ENCODE measurements around the gene TMEM95.
A peak's percentile ranks its signal among the peaks of the same experiment; 100 is the strongest.

TMEM95 gene

GRCh38 chr17:7313890-7314718, 40.9 kb upstream of the TMEM95 start:
- TF ChIP-seq EP300 (IDR thresholded peaks at IDR 0.05; ENCODE audit: borderline replicate concordance) (no peak), TAF1 (IDR thresholded peaks at IDR 0.05; ENCODE audit: low read depth) (no peak), REST (IDR thresholded peaks at IDR 0.05; ENCODE audit: low read depth) (no peak), NFIC (IDR thresholded peaks at IDR 0.05) (no peak), TCF12 (IDR thresholded peaks at IDR 0.05; ENCODE audit: low read depth) (no peak), CREB1 (IDR thresholded peaks at IDR 0.05; ENCODE audit: low read depth) (no peak)

- peak; percentile 69; the same call in 1 of the 2 replicates for TF ChIP-seq YY1 (IDR thresholded peaks at IDR 0.05; ENCODE audit: low read depth)
- peak; percentile 84 for TF ChIP-seq CREB1 (IDR thresholded peaks at IDR 0.05; ENCODE audit: low read depth)
- no peak for TF ChIP-seq CEBPB (IDR thresholded peaks at IDR 0.05)
- peak; percentile 87 for TF ChIP-seq REST (IDR thresholded peaks at IDR 0.05; ENCODE audit: low read depth)
- peak; percentile 79 for TF ChIP-seq TAF1 (IDR thresholded peaks at IDR 0.05; ENCODE audit: low read depth)
- TF ChIP-seq TCF12 (IDR thresholded peaks at IDR 0.05; ENCODE audit: low read depth) = peak; percentile 57; the same call in 1 of the 2 replicates
- no peak for TF ChIP-seq ZBTB7A (IDR thresholded peaks at IDR 0.05; ENCODE audit: low read depth)
- 0 out of 2 replicates have a peak, but pooled peaks have one; percentile 17 for TF ChIP-seq EP300 (IDR thresholded peaks at IDR 0.05; ENCODE audit: borderline replicate concordance)
- TF ChIP-seq TEAD4 (IDR thresholded peaks at IDR 0.05) = no peak
- TF ChIP-seq RAD21 (IDR thresholded peaks at IDR 0.05; ENCODE audit: low read depth) = no peak; the same call in 1 of the 2 replicates
- TF ChIP-seq USF1 (IDR thresholded peaks at IDR 0.05) = peak; percentile 71
- TF ChIP-seq FOXM1 (IDR thresholded peaks at IDR 0.05; ENCODE audit: borderline replicate concordance, low read depth) = no peak
- no peak for TF ChIP-seq NFIC (IDR thresholded peaks at IDR 0.05)
- TF ChIP-seq EGR1 (IDR thresholded peaks at IDR 0.05) = no peak
- peak; percentile 68 for TF ChIP-seq MAX (IDR thresholded peaks at IDR 0.05)
Observed at GRCh38 chr17:7314719-7315569, 40.0 kb upstream of the TMEM95 start, which contains the start of gene GPS2. Gene GPS2 (minus strand): TSS chr17:7315360. CDS start chr17:7315052, 308 bp downstream.

GRCh38 chr17:7315570-7316235, 39.3 kb upstream of the TMEM95 start:
- no peak for TF ChIP-seq MAX (IDR thresholded peaks at IDR 0.05)
- TF ChIP-seq EP300 (IDR thresholded peaks at IDR 0.05; ENCODE audit: borderline replicate concordance) = 0 out of 2 replicates have a peak, but pooled peaks have one; percentile 5

- TF ChIP-seq ZBTB7A (IDR thresholded peaks at IDR 0.05; ENCODE audit: low read depth) (no peak), EP300 (IDR thresholded peaks at IDR 0.05; ENCODE audit: borderline replicate concordance) (no peak), CEBPB (IDR thresholded peaks at IDR 0.05) (no peak), USF1 (IDR thresholded peaks at IDR 0.05) (no peak), EGR1 (IDR thresholded peaks at IDR 0.05) (no peak), NFIC (IDR thresholded peaks at IDR 0.05) (no peak), TAF1 (IDR thresholded peaks at IDR 0.05; ENCODE audit: low read depth) (no peak), YY1 (IDR thresholded peaks at IDR 0.05; ENCODE audit: low read depth) (no peak), MAX (IDR thresholded peaks at IDR 0.05) (no peak), FOXM1 (IDR thresholded peaks at IDR 0.05; ENCODE audit: borderline replicate concordance, low read depth) (no peak), RAD21 (IDR thresholded peaks at IDR 0.05; ENCODE audit: low read depth) (no peak), CREB1 (IDR thresholded peaks at IDR 0.05; ENCODE audit: low read depth) (no peak), REST (IDR thresholded peaks at IDR 0.05; ENCODE audit: low read depth) (no peak)
Observed at GRCh38 chr17:7317161-7317803, 37.7 kb upstream of the TMEM95 start.
